Measurements from ENCODE around the gene CWH43.
"Not testable (repeated sequence)": the region's sequence is repeated elsewhere in the genome, so short reads cannot be mapped to it uniquely, and the experiment has no call there.

Gene CWH43

GRCh38 chr4:48998440-48998839 is 12.4 kb downstream of the CWH43 start:
- no peak overlapping the region for H3K27ac Mint-ChIP-seq
- H3K9me3 Mint-ChIP-seq = no peaks in the 10 kb centered on the region
- H3K36me3 Mint-ChIP-seq (ENCODE audit: low read depth) = no peaks in the 10 kb centered on the region
- H3K4me3 Mint-ChIP-seq = no peak overlapping the region
- H3K27me3 Mint-ChIP-seq = peaks cover 18% of the 10 kb centered on the region
- no peaks in the 10 kb centered on the region for H3K4me1 Mint-ChIP-seq (ENCODE audit: low read depth)

DNA sequence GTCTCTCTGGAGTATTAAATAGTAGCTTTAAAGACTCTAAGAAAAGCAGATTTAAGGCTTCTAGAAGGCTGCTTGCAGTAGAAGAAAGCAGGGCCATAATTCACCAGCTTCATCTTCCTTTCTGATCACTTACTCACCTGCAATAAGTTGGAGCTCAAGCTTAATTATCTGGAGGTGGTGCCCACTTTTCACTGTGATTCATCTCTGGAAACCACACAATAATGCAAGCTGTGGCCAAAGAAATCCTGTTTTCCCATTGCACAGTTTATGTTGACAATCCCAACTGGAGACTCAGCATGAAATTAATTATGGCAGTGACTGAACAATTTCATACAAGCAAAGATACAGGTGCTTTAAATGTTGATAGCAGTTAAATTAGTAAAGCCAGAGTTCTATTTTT is 14.7 kb downstream of the CWH43 start:
- no peaks in the 10 kb centered on the region for H3K36me3 Mint-ChIP-seq (ENCODE audit: low read depth)
- peaks cover 24% of the 10 kb centered on the region for H3K27me3 Mint-ChIP-seq
- H3K4me3 Mint-ChIP-seq = no peak overlapping the region
- no peaks in the 10 kb centered on the region for H3K9me3 Mint-ChIP-seq
- no peak overlapping the region for H3K27ac Mint-ChIP-seq
- no peaks in the 10 kb centered on the region for H3K4me1 Mint-ChIP-seq (ENCODE audit: low read depth)

DNA sequence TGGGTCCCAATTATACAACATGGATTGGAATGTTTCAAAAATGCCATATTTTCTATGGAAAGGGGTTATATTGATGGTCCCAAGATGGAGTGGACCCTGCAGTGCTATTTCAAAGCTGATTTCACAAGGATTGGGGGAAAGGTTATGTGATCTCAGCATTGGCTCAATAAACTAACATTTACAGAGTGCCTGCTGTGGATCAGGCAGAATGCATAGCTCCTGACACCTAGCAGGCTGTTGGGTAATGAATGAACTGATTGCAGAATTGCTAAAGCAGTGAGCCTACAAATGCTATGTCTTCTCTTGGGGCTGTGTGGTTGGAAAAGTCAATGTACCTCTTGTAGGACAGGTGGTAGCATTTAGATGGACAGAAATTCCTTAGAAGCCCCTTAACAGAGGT is 16.9 kb downstream of the CWH43 start:
- Mint-ChIP-seq H3K27ac (no peak overlapping the region), H3K9me3 (no peaks in the 10 kb centered on the region), H3K4me3 (no peak overlapping the region), H3K27me3 (peaks cover 22% of the 10 kb centered on the region), H3K36me3 (ENCODE audit: low read depth) (no peaks in the 10 kb centered on the region), H3K4me1 (ENCODE audit: low read depth) (no peaks in the 10 kb centered on the region)

DNA sequence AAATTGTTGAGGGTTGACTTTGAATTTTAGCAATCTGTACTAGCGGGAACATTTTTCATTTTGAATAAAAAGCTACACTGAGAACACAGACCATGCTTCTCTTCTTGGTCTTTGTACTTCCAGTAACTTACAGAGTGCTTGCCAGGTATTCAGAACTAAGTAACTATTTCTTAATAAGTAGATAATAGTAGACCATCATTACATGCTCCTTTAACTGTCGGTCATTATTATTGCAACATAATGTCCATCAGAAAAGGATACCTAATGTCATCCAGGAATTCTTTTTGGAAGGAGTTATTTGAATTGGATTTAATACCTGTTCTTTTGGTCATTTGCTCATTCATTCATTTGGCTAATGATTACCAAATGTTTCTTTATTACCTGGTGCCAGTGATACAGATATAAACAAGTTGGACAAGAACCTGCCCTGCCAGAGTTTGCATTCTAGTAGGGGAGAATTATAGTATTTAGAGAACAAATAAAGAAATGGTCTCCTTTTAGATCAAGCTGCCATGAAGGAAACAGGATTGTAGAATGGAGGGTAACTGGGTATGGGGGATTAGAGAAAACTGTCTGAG is 32.7 kb downstream of the CWH43 start:
- Mint-ChIP-seq H3K9me3 (no peaks in the 10 kb centered on the region), H3K27me3 (peaks cover 6% of the 10 kb centered on the region), H3K4me3 (no peak overlapping the region), H3K27ac (no peak overlapping the region), H3K36me3 (ENCODE audit: low read depth) (no peaks in the 10 kb centered on the region), H3K4me1 (ENCODE audit: low read depth) (no peaks in the 10 kb centered on the region)

- Mint-ChIP-seq H3K27me3 (peaks cover 8% of the 10 kb centered on the region), H3K36me3 (ENCODE audit: low read depth) (no peaks in the 10 kb centered on the region)
These were observed 46.5 kb downstream of the CWH43 start for GRCh38 chr4:49032440-49033161.

DNA sequence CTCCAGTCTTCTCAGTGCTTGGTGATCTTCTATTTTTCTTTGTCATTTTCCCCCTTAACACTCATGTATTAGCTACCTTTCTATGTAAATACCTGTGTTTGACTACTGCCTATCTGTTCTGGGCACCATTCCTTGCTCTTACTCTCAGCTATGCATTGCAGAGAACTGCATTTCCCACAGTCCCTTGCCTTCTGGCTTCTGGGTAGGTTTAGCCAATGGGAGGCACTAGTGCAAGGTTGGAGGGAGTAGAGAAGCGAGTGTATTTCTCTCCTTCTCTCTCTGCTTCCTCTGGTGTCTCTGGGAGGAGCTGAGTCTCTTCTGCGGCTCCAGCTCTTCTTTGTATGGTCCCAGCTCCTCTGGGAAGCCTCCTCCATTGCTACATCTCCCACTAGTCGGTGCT is 50.5 kb downstream of the CWH43 start:
- Mint-ChIP-seq H3K9me3 (no peaks in the 10 kb centered on the region), H3K36me3 (ENCODE audit: low read depth) (no peaks in the 10 kb centered on the region), H3K4me1 (ENCODE audit: low read depth) (no peaks in the 10 kb centered on the region), H3K27ac (no peak overlapping the region), H3K27me3 (peaks cover 5% of the 10 kb centered on the region), H3K4me3 (no peak overlapping the region)

More at GRCh38 chr4:49032440-49033161, 46.5 kb downstream of the CWH43 start:
- Mint-ChIP-seq H3K27ac (no peak overlapping the region), H3K9me3 (no peaks in the 10 kb centered on the region), H3K4me3 (no peak overlapping the region), H3K4me1 (ENCODE audit: low read depth) (no peaks in the 10 kb centered on the region)

- Mint-ChIP-seq H3K27me3 (peaks cover 8% of the 10 kb centered on the region), H3K9me3 (no peaks in the 10 kb centered on the region), H3K4me3 (no peak overlapping the region), H3K36me3 (ENCODE audit: low read depth) (no peaks in the 10 kb centered on the region), H3K4me1 (ENCODE audit: low read depth) (no peaks in the 10 kb centered on the region), H3K27ac (no peak overlapping the region)
These were observed 58.2 kb downstream of the CWH43 start for GRCh38 chr4:49044270-49044669.

GRCh38 chr4:49058306-49058705 is 72.2 kb downstream of the CWH43 start:
- Mint-ChIP-seq H3K4me3 (no peak overlapping the region), H3K27me3 (peaks cover 8% of the 10 kb centered on the region), H3K9me3 (peaks cover 18% of the 10 kb centered on the region), H3K4me1 (ENCODE audit: low read depth) (no peaks in the 10 kb centered on the region), H3K27ac (no peak overlapping the region), H3K36me3 (ENCODE audit: low read depth) (no peaks in the 10 kb centered on the region)

GRCh38 chr4:49063670-49064069 is 77.6 kb downstream of the CWH43 start:
- no peaks in the 10 kb centered on the region for H3K4me1 Mint-ChIP-seq (ENCODE audit: low read depth)
- H3K36me3 Mint-ChIP-seq (ENCODE audit: low read depth) = no peaks in the 10 kb centered on the region
- H3K4me3 Mint-ChIP-seq = no peak overlapping the region
- H3K27me3 Mint-ChIP-seq = no peaks in the 10 kb centered on the region
- peaks cover 9% of the 10 kb centered on the region for H3K9me3 Mint-ChIP-seq
- H3K27ac Mint-ChIP-seq = no peak overlapping the region

DNA sequence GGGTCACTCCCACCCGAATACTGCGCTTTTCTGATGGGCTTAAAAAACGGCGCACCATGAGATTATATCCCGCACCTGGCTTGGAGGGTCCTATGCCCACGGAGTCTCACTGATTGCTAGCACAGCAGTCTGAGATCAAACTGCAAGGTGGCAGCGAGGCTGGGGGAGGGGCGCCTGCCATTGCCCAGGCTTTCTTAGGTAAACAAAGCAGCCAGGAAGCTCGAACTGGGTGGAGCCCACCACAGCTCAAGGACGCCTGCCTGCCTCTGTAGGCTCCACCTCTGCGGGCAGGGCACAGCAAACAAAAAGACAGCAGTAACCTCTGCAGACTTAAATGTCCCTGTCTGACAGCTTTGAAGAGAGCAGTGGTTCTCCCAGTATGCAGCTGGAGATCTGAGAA is 86.1 kb downstream of the CWH43 start:
- H3K4me3 Mint-ChIP-seq; H3K9me3 Mint-ChIP-seq; H3K4me1 Mint-ChIP-seq (ENCODE audit: low read depth); H3K27ac Mint-ChIP-seq; H3K27me3 Mint-ChIP-seq; H3K36me3 Mint-ChIP-seq (ENCODE audit: low read depth): not testable (repeated sequence)

DNA sequence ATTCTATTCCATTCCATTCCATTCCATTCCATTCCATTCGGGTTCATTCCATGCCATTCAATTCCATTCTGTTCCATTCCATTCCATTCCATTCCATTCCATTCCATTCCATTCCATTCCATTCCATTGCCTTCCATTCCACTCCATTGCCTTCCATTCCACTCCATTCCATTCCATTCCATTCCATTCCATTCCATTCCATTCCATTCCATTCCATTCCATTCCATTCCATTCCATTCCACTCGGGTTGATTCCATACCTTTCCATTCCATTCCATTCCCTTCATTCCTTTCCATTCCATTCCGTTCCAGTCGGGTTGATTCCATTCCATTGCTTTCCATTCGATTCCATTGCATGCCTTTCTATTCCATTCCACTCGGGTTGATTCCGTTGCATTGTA is 105.8 kb downstream of the CWH43 start:
- H3K9me3 Mint-ChIP-seq = peaks cover 30% of the 10 kb centered on the region
- not testable (repeated sequence) for H3K27me3 Mint-ChIP-seq; H3K4me1 Mint-ChIP-seq (ENCODE audit: low read depth); H3K4me3 Mint-ChIP-seq
- H3K36me3 Mint-ChIP-seq (ENCODE audit: low read depth) = peaks cover 31% of the 10 kb centered on the region
- H3K27ac Mint-ChIP-seq = peak overlapping the region; percentile 4

DNA sequence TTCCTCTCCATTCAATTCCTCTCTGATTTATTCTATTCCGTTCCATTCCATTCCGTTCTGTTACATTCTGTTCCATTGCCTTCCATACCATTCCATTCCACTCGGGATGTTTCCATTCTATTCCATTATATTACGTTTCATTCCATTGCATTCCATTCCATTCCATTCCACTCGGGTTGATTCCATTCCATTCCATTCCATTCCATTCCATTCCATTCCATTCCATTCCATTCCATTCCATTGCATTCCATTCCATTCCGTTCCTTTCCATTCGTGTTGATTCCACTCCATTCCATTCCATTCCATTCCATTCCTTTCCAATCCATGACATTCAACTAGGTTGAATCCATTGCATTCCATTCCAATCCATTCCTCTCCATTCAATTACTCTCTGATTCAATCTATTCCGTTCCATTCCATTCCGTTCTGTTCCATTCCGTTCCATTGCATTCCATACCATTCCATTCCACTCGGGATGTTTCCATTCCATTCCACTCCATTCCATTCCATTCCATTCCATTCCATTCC is 106.6 kb downstream of the CWH43 start:
- Mint-ChIP-seq H3K36me3 (ENCODE audit: low read depth) (peaks cover 39% of the 10 kb centered on the region), H3K9me3 (peaks cover 38% of the 10 kb centered on the region)
- not testable (repeated sequence) for H3K27ac Mint-ChIP-seq; H3K4me1 Mint-ChIP-seq (ENCODE audit: low read depth); H3K27me3 Mint-ChIP-seq; H3K4me3 Mint-ChIP-seq

DNA sequence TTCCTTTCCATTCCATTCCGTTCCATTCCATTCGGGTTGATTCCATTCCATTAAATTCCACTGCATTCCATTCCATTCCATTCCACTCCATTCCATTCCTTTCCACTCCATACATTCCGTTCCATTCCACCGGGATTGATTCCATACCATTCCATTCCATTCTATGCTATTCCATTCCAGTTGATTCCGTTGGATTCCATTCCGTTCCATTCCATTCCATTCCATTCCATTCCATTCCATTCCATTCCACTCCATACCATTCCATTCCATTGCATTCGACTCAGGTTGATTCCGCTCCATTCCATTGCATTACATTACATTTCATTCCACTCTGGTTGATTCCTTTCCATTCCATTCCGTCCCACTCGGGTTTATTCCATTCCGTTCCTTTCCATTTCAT is 110.1 kb downstream of the CWH43 start:
- H3K36me3 Mint-ChIP-seq (ENCODE audit: low read depth) = peaks cover 63% of the 10 kb centered on the region
- not testable (repeated sequence) for H3K27me3 Mint-ChIP-seq; H3K27ac Mint-ChIP-seq; H3K4me1 Mint-ChIP-seq (ENCODE audit: low read depth); H3K4me3 Mint-ChIP-seq
- H3K9me3 Mint-ChIP-seq = peaks cover 63% of the 10 kb centered on the region

- not testable (repeated sequence) for H3K4me3 Mint-ChIP-seq
- H3K36me3 Mint-ChIP-seq (ENCODE audit: low read depth) = peaks cover 63% of the 10 kb centered on the region
These were observed 110.6 kb downstream of the CWH43 start for GRCh38 chr4:49096627-49097026.

GRCh38 chr4:49097071-49097470 is 111.0 kb downstream of the CWH43 start:
- H3K27me3 Mint-ChIP-seq; H3K4me3 Mint-ChIP-seq; H3K4me1 Mint-ChIP-seq (ENCODE audit: low read depth); H3K27ac Mint-ChIP-seq: not testable (repeated sequence)
- Mint-ChIP-seq H3K36me3 (ENCODE audit: low read depth) (peaks cover 59% of the 10 kb centered on the region), H3K9me3 (peaks cover 58% of the 10 kb centered on the region)

More at GRCh38 chr4:49096627-49097026, 110.6 kb downstream of the CWH43 start:
- H3K27ac Mint-ChIP-seq; H3K4me1 Mint-ChIP-seq (ENCODE audit: low read depth); H3K27me3 Mint-ChIP-seq: not testable (repeated sequence)
- peaks cover 62% of the 10 kb centered on the region for H3K9me3 Mint-ChIP-seq

DNA sequence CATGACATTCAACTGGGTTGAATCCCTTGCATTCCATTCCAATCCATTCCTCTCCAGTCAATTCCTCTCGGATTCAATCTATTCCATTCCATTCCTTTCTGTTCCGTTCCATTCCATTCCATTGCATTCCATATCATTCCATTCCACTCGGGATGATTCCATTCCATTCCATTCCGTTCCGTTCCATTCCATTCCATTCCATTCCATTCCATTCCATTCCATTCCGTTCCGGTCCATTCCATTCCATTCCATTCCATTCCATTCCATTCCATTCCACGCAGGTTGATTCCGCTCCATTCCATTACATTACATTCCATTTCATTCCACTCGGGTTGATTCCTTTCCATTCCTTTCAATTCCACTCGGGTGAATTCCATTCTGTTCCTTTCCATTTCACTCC is 111.4 kb downstream of the CWH43 start:
- Mint-ChIP-seq H3K36me3 (ENCODE audit: low read depth) (peaks cover 58% of the 10 kb centered on the region), H3K9me3 (peaks cover 57% of the 10 kb centered on the region), H3K27ac (peak overlapping the region; percentile 13)
- H3K4me1 Mint-ChIP-seq (ENCODE audit: low read depth); H3K27me3 Mint-ChIP-seq; H3K4me3 Mint-ChIP-seq: not testable (repeated sequence)

Measured in stimulated activated naive CD8-positive, alpha-beta T cell treated with anti-CD3 and anti-CD28 coated beads, Interleukin-15, Interleukin-2, amounts not matched to agents 100 ng/mL and 50 ng/mL, for 24 hours (primary cell).